ENCODE results near the gene ROR2.
"Not testable (repeated sequence)": the region's sequence is repeated elsewhere in the genome, so short reads cannot be mapped to it uniquely, and the experiment has no call there.

The ROR2 gene

DNA sequence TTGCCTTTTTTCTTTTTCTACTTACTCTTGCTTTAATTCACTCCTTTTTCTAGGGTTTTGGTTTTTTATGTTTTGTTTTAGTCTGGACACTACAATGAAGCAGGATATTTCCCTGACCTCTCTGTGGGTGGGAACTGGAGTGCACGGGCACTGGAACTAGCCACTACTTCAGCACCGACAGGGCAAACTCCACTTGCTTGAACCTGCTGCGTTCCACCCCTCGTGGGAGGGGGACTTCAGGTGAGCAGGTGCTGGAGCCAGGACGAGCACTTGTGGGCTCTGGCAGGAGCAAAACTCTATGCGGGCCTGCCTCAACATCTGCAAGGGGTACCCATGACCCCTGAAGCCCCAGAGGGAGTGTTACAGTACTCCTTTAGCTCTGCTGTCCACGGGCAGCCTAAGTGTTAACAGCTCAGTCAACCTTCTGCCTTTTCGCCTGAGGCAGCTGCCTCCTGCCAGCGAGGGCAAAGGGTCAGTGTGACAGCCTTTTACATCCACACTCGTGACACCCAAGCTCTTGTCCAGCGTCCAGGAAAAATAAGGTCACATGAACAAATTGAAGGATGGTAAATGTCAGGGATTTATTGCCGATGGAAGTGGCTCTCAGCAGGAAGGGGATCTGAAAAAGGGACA is 382.3 kb downstream of the ROR2 start:
- Histone ChIP-seq H3K4me1 (ENCODE audit: control insufficient read depth, insufficient read depth, low read length) (peaks cover 16% of the 10 kb centered on the region), H3K9me3 (ENCODE audit: control insufficient read depth, low read length) (no peaks in the 10 kb centered on the region), H3K9ac (ENCODE audit: low read length) (no peak overlapping the region)

GRCh38 chr9:91564081-91564670 is 385.9 kb downstream of the ROR2 start:
- H3K27me3 ChIP-seq (ENCODE audit: control insufficient read depth, insufficient read depth, low read length): no peaks in the 10 kb centered on the region
- H3K4me3 ChIP-seq (ENCODE audit: low read length): no peak overlapping the region
- H3K36me3 ChIP-seq (ENCODE audit: control insufficient read depth, insufficient read depth, low read length): no peaks in the 10 kb centered on the region
- H3K9ac ChIP-seq (ENCODE audit: low read length): no peak overlapping the region
- no peaks in the 10 kb centered on the region for H3K4me1 ChIP-seq (ENCODE audit: control insufficient read depth, insufficient read depth, low read length)
- H3K9me3 ChIP-seq (ENCODE audit: control insufficient read depth, low read length): no peaks in the 10 kb centered on the region

More for the DNA sequence above, 382.3 kb downstream of the ROR2 start:
- no peaks in the 10 kb centered on the region for H3K27me3 ChIP-seq (ENCODE audit: control insufficient read depth, insufficient read depth, low read length)
- no peak overlapping the region for H3K4me3 ChIP-seq (ENCODE audit: low read length)
- H3K36me3 ChIP-seq (ENCODE audit: control insufficient read depth, insufficient read depth, low read length): no peaks in the 10 kb centered on the region

- Histone ChIP-seq H3K9me3 (ENCODE audit: control insufficient read depth, low read length) (no peaks in the 10 kb centered on the region), H3K36me3 (ENCODE audit: control insufficient read depth, insufficient read depth, low read length) (no peaks in the 10 kb centered on the region), H3K4me1 (ENCODE audit: control insufficient read depth, insufficient read depth, low read length) (no peaks in the 10 kb centered on the region), H3K4me3 (ENCODE audit: low read length) (no peak overlapping the region), H3K9ac (ENCODE audit: low read length) (no peak overlapping the region), H3K27me3 (ENCODE audit: control insufficient read depth, insufficient read depth, low read length) (no peaks in the 10 kb centered on the region)
These were observed 387.6 kb downstream of the ROR2 start for GRCh38 chr9:91562416-91562815.

GRCh38 chr9:91560301-91560700 is 389.7 kb downstream of the ROR2 start:
- Histone ChIP-seq H3K4me1 (ENCODE audit: control insufficient read depth, insufficient read depth, low read length) (no peaks in the 10 kb centered on the region), H3K36me3 (ENCODE audit: control insufficient read depth, insufficient read depth, low read length) (no peaks in the 10 kb centered on the region), H3K9ac (ENCODE audit: low read length) (no peak overlapping the region), H3K4me3 (ENCODE audit: low read length) (no peak overlapping the region), H3K9me3 (ENCODE audit: control insufficient read depth, low read length) (no peaks in the 10 kb centered on the region), H3K27me3 (ENCODE audit: control insufficient read depth, insufficient read depth, low read length) (no peaks in the 10 kb centered on the region)

DNA sequence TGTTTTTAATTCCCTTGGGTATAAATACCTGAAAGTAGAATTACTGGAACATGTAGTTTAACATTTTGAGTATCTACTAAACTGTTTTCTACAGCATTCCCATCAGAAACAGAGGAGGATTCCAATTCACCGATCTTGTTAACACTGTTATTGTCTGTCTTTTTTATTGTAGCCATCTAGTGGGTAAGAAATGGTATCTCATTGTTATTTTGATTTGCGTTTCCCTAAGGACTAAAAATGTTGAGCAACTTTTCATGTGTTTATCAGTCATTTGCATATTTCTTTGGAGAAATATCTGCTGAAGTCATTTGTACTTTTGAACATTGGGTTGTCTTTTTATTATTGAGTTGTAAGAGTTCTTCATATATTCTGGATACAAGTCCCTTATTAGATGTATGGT is 391.1 kb downstream of the ROR2 start:
- H3K4me3 ChIP-seq (ENCODE audit: low read length): no peak overlapping the region
- no peaks in the 10 kb centered on the region for H3K36me3 ChIP-seq (ENCODE audit: control insufficient read depth, insufficient read depth, low read length)
- no peaks in the 10 kb centered on the region for H3K4me1 ChIP-seq (ENCODE audit: control insufficient read depth, insufficient read depth, low read length)
- no peak overlapping the region for H3K9ac ChIP-seq (ENCODE audit: low read length)
- no peaks in the 10 kb centered on the region for H3K9me3 ChIP-seq (ENCODE audit: control insufficient read depth, low read length)
- H3K27me3 ChIP-seq (ENCODE audit: control insufficient read depth, insufficient read depth, low read length): no peaks in the 10 kb centered on the region

DNA sequence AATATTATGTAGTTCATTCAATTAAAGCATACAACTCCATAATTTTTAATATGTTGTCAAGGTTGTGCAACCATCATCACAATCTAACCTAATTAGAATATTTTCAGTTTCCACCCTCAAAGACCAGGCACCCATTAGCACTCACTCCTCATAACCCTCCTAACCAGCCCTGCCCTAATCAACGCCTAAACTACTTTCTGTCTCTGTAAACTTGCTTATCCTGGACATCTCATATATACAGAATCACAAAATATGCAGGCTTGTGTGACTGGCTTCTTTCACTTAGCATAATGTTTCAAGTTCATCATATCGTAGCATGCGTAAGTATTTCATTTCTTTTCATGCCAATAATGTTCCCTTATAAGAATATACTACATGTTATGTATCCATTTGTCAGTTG is 391.6 kb downstream of the ROR2 start:
- Histone ChIP-seq H3K9ac (ENCODE audit: low read length) (no peak overlapping the region), H3K9me3 (ENCODE audit: control insufficient read depth, low read length) (no peaks in the 10 kb centered on the region), H3K4me3 (ENCODE audit: low read length) (no peak overlapping the region), H3K27me3 (ENCODE audit: control insufficient read depth, insufficient read depth, low read length) (no peaks in the 10 kb centered on the region), H3K36me3 (ENCODE audit: control insufficient read depth, insufficient read depth, low read length) (no peaks in the 10 kb centered on the region), H3K4me1 (ENCODE audit: control insufficient read depth, insufficient read depth, low read length) (no peaks in the 10 kb centered on the region)

GRCh38 chr9:91557327-91557726 is 392.7 kb downstream of the ROR2 start:
- no peaks in the 10 kb centered on the region for H3K4me1 ChIP-seq (ENCODE audit: control insufficient read depth, insufficient read depth, low read length)
- H3K27me3 ChIP-seq (ENCODE audit: control insufficient read depth, insufficient read depth, low read length): no peaks in the 10 kb centered on the region
- H3K4me3 ChIP-seq (ENCODE audit: low read length): no peak overlapping the region
- no peaks in the 10 kb centered on the region for H3K36me3 ChIP-seq (ENCODE audit: control insufficient read depth, insufficient read depth, low read length)
- no peaks in the 10 kb centered on the region for H3K9me3 ChIP-seq (ENCODE audit: control insufficient read depth, low read length)
- H3K9ac ChIP-seq (ENCODE audit: low read length): no peak overlapping the region

GRCh38 chr9:91555132-91555531 is 394.9 kb downstream of the ROR2 start:
- Histone ChIP-seq H3K4me1 (ENCODE audit: control insufficient read depth, insufficient read depth, low read length) (no peaks in the 10 kb centered on the region), H3K36me3 (ENCODE audit: control insufficient read depth, insufficient read depth, low read length) (no peaks in the 10 kb centered on the region), H3K9ac (ENCODE audit: low read length) (no peak overlapping the region), H3K4me3 (ENCODE audit: low read length) (no peak overlapping the region), H3K27me3 (ENCODE audit: control insufficient read depth, insufficient read depth, low read length) (no peaks in the 10 kb centered on the region), H3K9me3 (ENCODE audit: control insufficient read depth, low read length) (no peaks in the 10 kb centered on the region)

GRCh38 chr9:91549177-91549576 is 400.9 kb downstream of the ROR2 start:
- Histone ChIP-seq H3K9me3 (ENCODE audit: control insufficient read depth, low read length) (no peaks in the 10 kb centered on the region), H3K9ac (ENCODE audit: low read length) (no peak overlapping the region), H3K36me3 (ENCODE audit: control insufficient read depth, insufficient read depth, low read length) (no peaks in the 10 kb centered on the region), H3K4me1 (ENCODE audit: control insufficient read depth, insufficient read depth, low read length) (no peaks in the 10 kb centered on the region), H3K27me3 (ENCODE audit: control insufficient read depth, insufficient read depth, low read length) (no peaks in the 10 kb centered on the region), H3K4me3 (ENCODE audit: low read length) (no peak overlapping the region)

GRCh38 chr9:91547081-91547480 is 402.9 kb downstream of the ROR2 start:
- H3K4me3 ChIP-seq (ENCODE audit: low read length): no peak overlapping the region
- peaks cover 5% of the 10 kb centered on the region for H3K27me3 ChIP-seq (ENCODE audit: control insufficient read depth, insufficient read depth, low read length)
- no peak overlapping the region for H3K9ac ChIP-seq (ENCODE audit: low read length)
- no peaks in the 10 kb centered on the region for H3K9me3 ChIP-seq (ENCODE audit: control insufficient read depth, low read length)
- H3K36me3 ChIP-seq (ENCODE audit: control insufficient read depth, insufficient read depth, low read length): no peaks in the 10 kb centered on the region
- H3K4me1 ChIP-seq (ENCODE audit: control insufficient read depth, insufficient read depth, low read length): no peaks in the 10 kb centered on the region

DNA sequence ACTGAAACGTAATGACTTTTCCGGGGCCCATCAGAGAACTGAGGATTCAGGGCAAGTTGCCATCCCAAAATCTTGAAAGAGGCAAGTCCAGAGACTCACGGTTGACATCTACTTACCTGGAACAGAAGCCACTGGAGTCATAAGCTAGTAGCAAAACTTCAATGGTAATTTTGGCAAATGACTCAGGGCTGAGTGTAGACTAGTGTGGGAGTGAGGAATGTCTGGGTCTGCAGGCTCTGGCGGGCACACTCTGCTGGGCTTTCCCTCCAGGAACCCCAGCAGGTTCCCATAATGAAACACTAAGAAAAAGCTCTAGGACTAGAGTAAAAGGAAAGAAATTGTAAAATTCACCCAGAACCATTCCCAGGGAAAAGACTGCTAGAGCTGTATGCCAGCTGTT is 403.5 kb downstream of the ROR2 start:
- no peak overlapping the region for H3K4me3 ChIP-seq (ENCODE audit: low read length)
- no peaks in the 10 kb centered on the region for H3K4me1 ChIP-seq (ENCODE audit: control insufficient read depth, insufficient read depth, low read length)
- H3K36me3 ChIP-seq (ENCODE audit: control insufficient read depth, insufficient read depth, low read length): no peaks in the 10 kb centered on the region
- H3K27me3 ChIP-seq (ENCODE audit: control insufficient read depth, insufficient read depth, low read length): peaks cover 5% of the 10 kb centered on the region
- no peak overlapping the region for H3K9ac ChIP-seq (ENCODE audit: low read length)
- H3K9me3 ChIP-seq (ENCODE audit: control insufficient read depth, low read length): no peaks in the 10 kb centered on the region

DNA sequence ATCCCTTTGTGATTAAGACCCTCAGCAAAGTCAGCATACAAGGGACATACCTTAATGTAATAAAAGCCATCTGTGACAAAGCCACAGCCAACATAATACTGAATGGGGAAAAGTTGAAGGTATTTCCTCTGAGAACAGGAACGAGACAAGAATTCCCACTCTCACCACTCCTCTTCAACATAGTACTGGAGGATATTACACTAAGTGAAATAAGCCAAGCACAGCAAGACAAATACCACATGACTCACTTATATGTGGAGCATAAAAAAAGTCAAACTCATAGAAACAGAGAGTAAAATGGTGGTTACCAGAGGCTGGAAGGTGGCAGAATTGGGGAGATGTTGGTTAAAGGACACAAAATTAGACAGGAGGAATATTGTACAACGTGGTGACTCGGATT is 408.3 kb downstream of the ROR2 start:
- H3K9me3 ChIP-seq (ENCODE audit: control insufficient read depth, low read length): no peaks in the 10 kb centered on the region
- no peaks in the 10 kb centered on the region for H3K36me3 ChIP-seq (ENCODE audit: control insufficient read depth, insufficient read depth, low read length)
- H3K4me1 ChIP-seq (ENCODE audit: control insufficient read depth, insufficient read depth, low read length): no peaks in the 10 kb centered on the region
- peaks cover 5% of the 10 kb centered on the region for H3K27me3 ChIP-seq (ENCODE audit: control insufficient read depth, insufficient read depth, low read length)
- H3K9ac ChIP-seq (ENCODE audit: low read length): no peak overlapping the region
- no peak overlapping the region for H3K4me3 ChIP-seq (ENCODE audit: low read length)

DNA sequence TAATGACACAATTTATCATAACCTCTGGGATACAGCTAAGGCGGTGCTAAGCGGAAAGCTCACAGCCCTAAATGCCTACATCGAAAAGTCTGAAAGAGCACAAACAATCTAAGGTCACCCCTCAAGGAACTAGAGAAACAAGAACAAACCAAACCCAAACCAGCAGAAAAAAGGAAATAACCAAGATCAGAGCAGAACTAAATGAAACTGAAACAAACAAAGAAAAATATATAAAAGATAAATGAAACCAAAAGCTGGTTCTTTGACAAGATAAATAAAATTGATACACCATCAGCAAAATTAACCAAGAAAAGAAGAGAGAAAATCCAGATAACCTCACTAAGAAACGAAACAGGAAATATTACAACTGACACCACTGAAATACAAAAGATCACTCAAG is 409.5 kb downstream of the ROR2 start:
- not testable (repeated sequence) for H3K27me3 ChIP-seq (ENCODE audit: control insufficient read depth, insufficient read depth, low read length); H3K4me3 ChIP-seq (ENCODE audit: low read length); H3K4me1 ChIP-seq (ENCODE audit: control insufficient read depth, insufficient read depth, low read length); H3K36me3 ChIP-seq (ENCODE audit: control insufficient read depth, insufficient read depth, low read length); H3K9ac ChIP-seq (ENCODE audit: low read length); H3K9me3 ChIP-seq (ENCODE audit: control insufficient read depth, low read length)
